Neutrophil (primary cell): ENCODE results near the gene SNX10.

ENCODE experiments used
- H3K27ac ChIP-seq: fragments of 200-600 bp; sonication (generic); 2 replicates; pipeline ENCODE4 v1.5.1; 2016; ENCODE audit warnings: mild to moderate bottlenecking, moderate library complexity
- H3K27me3 ChIP-seq: fragments of 200-600 bp; sonication (generic); 2 replicates; pipeline ENCODE4 v1.6.0; 2016; ENCODE audit warnings: mild to moderate bottlenecking
- H3K36me3 ChIP-seq: fragments of 200-600 bp; sonication (generic); 2 replicates; pipeline ENCODE4 v1.5.1; 2017
- H3K4me1 ChIP-seq, 2 experiments: fragments of 200-600 bp in 1 of 2; sonication (generic) in 1 of 2; 1 replicate in 1 of 2; 2 replicates in 1 of 2; pipeline versions ENCODE4 v1.5.1 to v1.6.1; 2013 to 2016; ENCODE audit warnings: low read depth in 1 of 2, low read length in 1 of 2, mild to moderate bottlenecking in 1 of 2, moderate library complexity in 1 of 2; ENCODE audit not compliant: control insufficient read depth in 1 of 2, insufficient read depth in 1 of 2
- H3K4me3 ChIP-seq, 2 experiments: fragments of 200-600 bp in 1 of 2; sonication (generic) in 1 of 2; 1 replicate in 1 of 2; 2 replicates in 1 of 2; pipeline ENCODE4 v1.5.1; 2013 to 2016; ENCODE audit warnings: low read depth in 1 of 2, low read length in 1 of 2, mild to moderate bottlenecking in 1 of 2, moderate library complexity in 1 of 2
- H3K9me3 ChIP-seq: fragments of 200-600 bp; sonication (generic); 2 replicates; pipeline ENCODE4 v1.5.1; 2016
- CTCF ChIP-seq: fragments of 200-600 bp; sonication (generic); IDR thresholded peaks from 2 replicates; pipeline ENCODE4 v1.5.1; 2016; ENCODE audit warnings: antibody characterized with exemption

SNX10 gene

DNA sequence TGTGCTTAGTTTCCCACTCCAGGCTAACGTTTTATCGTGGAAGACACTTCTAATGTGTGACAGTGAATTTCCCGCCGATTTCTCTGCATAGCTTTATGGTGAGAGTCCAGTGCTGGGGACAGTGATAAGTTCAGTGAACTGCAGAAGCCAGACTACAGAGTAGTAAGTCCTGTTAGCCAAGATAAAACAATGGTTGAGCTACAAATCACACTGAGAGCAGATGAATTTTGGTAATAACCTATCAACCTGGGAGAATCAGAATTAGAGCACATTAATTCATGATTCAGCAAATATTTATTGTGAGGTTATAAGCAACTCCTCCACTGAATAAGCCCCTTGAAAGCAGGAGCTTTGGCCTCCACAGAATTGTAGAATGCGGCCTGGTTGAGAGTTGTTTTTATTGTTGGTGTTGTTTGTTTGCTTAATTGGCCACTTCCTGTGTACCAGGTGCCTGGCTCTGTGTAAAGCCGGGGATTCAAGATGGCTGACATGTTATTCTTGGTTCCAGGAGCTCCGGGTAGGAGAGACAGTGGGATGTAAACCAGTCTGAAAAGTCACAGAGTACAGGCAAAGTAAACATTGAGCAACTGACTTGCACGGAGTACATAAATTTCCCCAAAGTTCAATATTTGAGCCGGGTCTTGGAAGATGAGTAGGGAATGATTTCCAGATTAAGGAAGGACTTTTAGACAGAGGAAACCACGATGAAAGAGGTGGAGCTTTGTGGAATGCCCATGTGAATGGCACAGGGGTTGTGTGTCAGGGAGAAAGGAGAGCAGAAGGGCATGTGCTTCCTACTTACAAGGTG, 112.7 kb downstream of the SNX10 start:
- Histone ChIP-seq H3K27me3 (peaks cover 18% of the 10 kb centered on the region), H3K4me3 (no peak overlapping the region), H3K27ac (no peak overlapping the region), H3K36me3 (no peaks in the 10 kb centered on the region), H3K4me1 (peaks cover 0 to under 1% of the 10 kb centered on the region in 2 experiments), H3K9me3 (no peaks in the 10 kb centered on the region)
- TF ChIP-seq CTCF, result no peak

DNA sequence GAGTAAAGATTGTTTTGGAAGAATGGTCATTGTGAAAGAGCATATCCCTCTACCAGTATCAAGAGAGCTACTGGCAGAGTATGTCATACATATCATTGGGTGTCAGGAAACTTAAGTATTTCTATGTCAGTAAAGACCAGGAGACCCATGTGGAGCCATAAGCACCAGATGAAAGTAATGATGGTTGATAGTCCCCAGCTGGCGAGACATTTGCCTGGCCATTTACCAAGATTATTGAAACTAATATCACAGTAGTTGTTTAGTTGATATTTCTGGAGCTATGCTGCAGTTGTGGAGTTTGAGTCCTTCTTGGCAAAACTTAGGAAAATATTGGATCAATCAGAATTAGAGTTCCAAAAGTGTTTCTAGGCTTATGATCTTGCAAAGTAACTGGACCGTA, 114.8 kb downstream of the SNX10 start:
- Histone ChIP-seq H3K27me3 (no peaks in the 10 kb centered on the region), H3K4me3 (no peak overlapping the region), H3K27ac (no peak overlapping the region), H3K4me1 (no peaks in the 10 kb centered on the region), H3K9me3 (no peaks in the 10 kb centered on the region), H3K36me3 (no peaks in the 10 kb centered on the region)
- TF ChIP-seq CTCF, result no peak

GRCh38 chr7:26409661-26410547, 118.2 kb downstream of the SNX10 start:
- no peak overlapping the region for H3K27ac ChIP-seq
- no peak for TF ChIP-seq CTCF
- H3K4me1 ChIP-seq, result no peaks in the 10 kb centered on the region

GRCh38 chr7:26413007-26413691, 121.5 kb downstream of the SNX10 start:
- H3K27me3 ChIP-seq, result peaks cover 3% of the 10 kb centered on the region
- H3K4me3 ChIP-seq, result no peak overlapping the region
- no peak overlapping the region for H3K27ac ChIP-seq
- no peaks in the 10 kb centered on the region for H3K9me3 ChIP-seq
- TF ChIP-seq CTCF, result no peak
- H3K36me3 ChIP-seq, result no peaks in the 10 kb centered on the region
- no peaks in the 10 kb centered on the region for H3K4me1 ChIP-seq

More at GRCh38 chr7:26409661-26410547, 118.2 kb downstream of the SNX10 start:
- Histone ChIP-seq H3K27me3 (no peaks in the 10 kb centered on the region), H3K4me3 (no peak overlapping the region), H3K9me3 (no peaks in the 10 kb centered on the region), H3K36me3 (no peaks in the 10 kb centered on the region)

DNA sequence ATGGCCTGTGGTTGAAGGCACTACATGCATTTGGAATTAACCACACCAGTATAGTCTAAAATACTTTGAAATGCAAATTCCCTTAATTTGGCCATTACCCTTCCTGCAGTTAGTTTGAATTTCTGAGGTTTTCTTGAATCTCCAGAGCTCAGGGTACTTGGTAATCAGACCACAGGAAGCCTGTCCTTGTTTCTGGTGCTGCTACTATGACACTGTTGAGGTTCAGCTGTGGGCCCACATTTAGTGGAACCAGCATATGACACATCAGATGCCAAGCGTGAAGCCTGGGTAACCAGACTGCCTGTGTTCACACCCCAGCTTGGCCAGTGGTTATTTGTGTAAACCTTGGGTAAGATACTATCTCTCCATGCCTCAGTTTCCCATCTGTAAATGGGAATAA, 124.3 kb downstream of the SNX10 start:
- H3K27me3 ChIP-seq, result peaks cover 18% of the 10 kb centered on the region
- no peak for TF ChIP-seq CTCF
- H3K27ac ChIP-seq, result no peak overlapping the region
- no peak overlapping the region for H3K4me3 ChIP-seq
- no peaks in the 10 kb centered on the region for H3K36me3 ChIP-seq
- no peaks in the 10 kb centered on the region for H3K9me3 ChIP-seq
- no peaks in the 10 kb centered on the region for H3K4me1 ChIP-seq
